AG10803 (cell line): Measurements from ENCODE around the gene SLC16A2.

ENCODE experiments used
- DNase-seq: peaks from one replicate; pipeline ENCODE4 v3.0.0; 2010; ENCODE audit warnings: low read depth
- H3K4me3 ChIP-seq: 2 replicates; pipeline ENCODE4 v1.5.1; 2011; ENCODE audit warnings: mild to moderate bottlenecking, low read length, control low read depth
- TF ChIP-seq, protein P1 (sequence below): conservative IDR thresholded peaks from 2 replicates; pipeline ENCODE4 v1.5.1; 2011; ENCODE audit warnings: mild to moderate bottlenecking, low read length, control low read depth, inconsistent platforms

SLC16A2 gene

DNA sequence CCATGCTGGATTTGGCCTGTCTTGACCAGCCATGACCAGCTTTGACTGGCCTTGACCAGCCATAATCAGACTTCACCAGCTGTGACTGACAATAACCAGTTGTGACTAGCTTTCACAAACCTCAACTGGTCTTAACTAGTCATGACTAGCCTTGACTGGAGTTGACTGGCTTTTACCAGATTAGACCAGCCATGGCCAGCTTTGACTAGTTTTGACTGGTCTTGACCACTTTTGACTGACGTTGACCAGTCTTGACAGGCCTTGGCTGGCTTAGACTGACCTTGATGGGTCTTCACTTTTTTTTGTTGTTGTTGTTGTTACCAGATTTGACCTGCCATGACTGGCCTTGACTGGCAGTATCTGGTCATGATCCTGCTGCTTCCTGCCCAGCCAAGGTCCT, 125.7 kb downstream of the SLC16A2 start:
- no peak overlapping the region for H3K4me3 ChIP-seq
- no peak for DNase-seq
- TF ChIP-seq, protein P1, sequence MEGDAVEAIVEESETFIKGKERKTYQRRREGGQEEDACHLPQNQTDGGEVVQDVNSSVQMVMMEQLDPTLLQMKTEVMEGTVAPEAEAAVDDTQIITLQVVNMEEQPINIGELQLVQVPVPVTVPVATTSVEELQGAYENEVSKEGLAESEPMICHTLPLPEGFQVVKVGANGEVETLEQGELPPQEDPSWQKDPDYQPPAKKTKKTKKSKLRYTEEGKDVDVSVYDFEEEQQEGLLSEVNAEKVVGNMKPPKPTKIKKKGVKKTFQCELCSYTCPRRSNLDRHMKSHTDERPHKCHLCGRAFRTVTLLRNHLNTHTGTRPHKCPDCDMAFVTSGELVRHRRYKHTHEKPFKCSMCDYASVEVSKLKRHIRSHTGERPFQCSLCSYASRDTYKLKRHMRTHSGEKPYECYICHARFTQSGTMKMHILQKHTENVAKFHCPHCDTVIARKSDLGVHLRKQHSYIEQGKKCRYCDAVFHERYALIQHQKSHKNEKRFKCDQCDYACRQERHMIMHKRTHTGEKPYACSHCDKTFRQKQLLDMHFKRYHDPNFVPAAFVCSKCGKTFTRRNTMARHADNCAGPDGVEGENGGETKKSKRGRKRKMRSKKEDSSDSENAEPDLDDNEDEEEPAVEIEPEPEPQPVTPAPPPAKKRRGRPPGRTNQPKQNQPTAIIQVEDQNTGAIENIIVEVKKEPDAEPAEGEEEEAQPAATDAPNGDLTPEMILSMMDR, result no peak

DNA sequence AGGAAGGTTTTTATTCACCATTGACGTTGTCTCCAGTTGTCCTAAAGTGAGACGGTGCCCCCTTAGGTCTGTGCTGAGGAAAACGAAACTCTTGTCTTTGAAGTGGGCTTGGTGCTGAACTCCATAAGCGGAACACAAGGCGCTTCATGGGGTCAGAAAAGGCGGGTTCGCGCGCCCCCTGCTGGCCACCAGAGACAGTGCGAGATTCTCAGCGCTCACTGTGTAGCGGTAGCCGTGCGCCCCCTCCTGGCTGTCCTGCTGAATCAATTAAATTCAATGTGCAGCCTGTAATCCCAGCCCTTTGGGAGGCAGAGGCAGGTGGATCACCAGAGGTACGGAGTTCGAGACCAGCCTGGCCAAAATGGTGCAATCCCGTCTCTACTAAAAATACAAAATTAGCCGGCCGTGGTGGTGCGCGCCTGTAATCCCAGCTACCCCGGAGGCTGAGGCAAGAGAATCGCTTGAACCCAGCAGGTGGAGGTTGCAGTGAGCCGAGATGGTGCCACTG, 129.1 kb downstream of the SLC16A2 start:
- TF ChIP-seq, protein P1, result peak; percentile 87
- peak; percentile 63 for DNase-seq
- H3K4me3 ChIP-seq, result peak overlapping the region; percentile 24; the same call in 1 of the 2 replicates

- no peak for DNase-seq
- TF ChIP-seq, protein P1, result no peak
- H3K4me3 ChIP-seq, result no peak overlapping the region
Measured at GRCh38 chrX:74551934-74552333, 130.6 kb downstream of the SLC16A2 start.

- no peak for DNase-seq
- TF ChIP-seq, protein P1, result no peak
- no peak overlapping the region for H3K4me3 ChIP-seq
Measured at GRCh38 chrX:74557378-74557777, 136.1 kb downstream of the SLC16A2 start.

DNA sequence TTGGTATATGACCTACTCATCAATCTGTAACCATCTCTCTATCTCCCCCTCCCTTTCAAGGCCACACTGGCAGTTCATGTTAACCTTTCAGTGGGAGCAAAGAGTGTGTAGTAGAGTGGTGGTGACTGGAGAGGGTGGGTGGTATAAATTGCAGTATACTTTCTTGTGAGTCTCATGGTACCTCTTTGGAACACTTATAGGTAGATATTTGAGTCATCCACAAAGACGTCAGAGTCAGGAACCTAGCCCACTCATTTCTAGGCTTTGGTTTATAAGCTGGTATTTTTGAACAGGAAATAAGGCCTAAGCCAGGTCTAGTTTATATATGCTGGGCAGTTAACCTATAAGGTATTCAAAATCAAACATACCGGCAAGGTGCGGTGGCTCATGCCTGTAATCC, 156.8 kb downstream of the SLC16A2 start:
- TF ChIP-seq, protein P1, result no peak
- no peak for DNase-seq
- no peak overlapping the region for H3K4me3 ChIP-seq

- TF ChIP-seq, protein P1, result no peak
- DNase-seq, result peak; percentile 52
- H3K4me3 ChIP-seq, result no peak overlapping the region
Measured at GRCh38 chrX:74579597-74580198, 158.4 kb downstream of the SLC16A2 start.
